K562 (cell line): Measurements from ENCODE around the gene F2RL1.

Experiments used
- CTCF ChIP-seq, 3 experiments: IDR thresholded peaks in 2 of 3; conservative IDR thresholded peaks in 1 of 3; 2 replicates each; pipeline ENCODE4 v1.5.1; 2011 to 2012; ENCODE audit warnings: low read length in 3 of 3, mild to moderate bottlenecking in 3 of 3, control low read depth in 2 of 3, improper control_type of control experiment in 1 of 3, inconsistent platforms in 1 of 3, low read depth in 1 of 3, mixed read lengths in 1 of 3, moderate library complexity in 1 of 3; ENCODE audit not compliant: insufficient read depth in 2 of 3
- GATAD2B ChIP-seq: fragments of 450-650 bp; IDR thresholded peaks from 2 replicates; pipeline ENCODE4 v1.6.1; 2017; ENCODE audit warnings: mild to moderate bottlenecking, borderline replicate concordance
- NFIC ChIP-seq: fragments of 450-650 bp; IDR thresholded peaks from 2 replicates; pipeline ENCODE4 v1.6.1; 2017; ENCODE audit warnings: mild to moderate bottlenecking, inconsistent platforms
- RCOR1 ChIP-seq, 2 experiments: IDR thresholded peaks; 2 replicates each; pipeline ENCODE4 v1.6.1; 2012; ENCODE audit warnings: low read depth in 2 of 2, low read length in 2 of 2, borderline replicate concordance in 1 of 2, improper control_type of control experiment in 1 of 2
- REST ChIP-seq, 2 experiments: fragments of 450-650 bp; formaldehyde crosslinking in 1 of 2; IDR thresholded peaks; 2 replicates each; pipeline versions ENCODE4 v1.4.0 to v1.6.1; 2014 to 2020; ENCODE audit warnings: mild to moderate bottlenecking in 2 of 2, borderline replicate concordance in 1 of 2, low read depth in 1 of 2

GRCh38 chr5:76866503-76866902 lies 47.7 kb downstream of the F2RL1 start:
- TF ChIP-seq NFIC = no peak
- no peak for TF ChIP-seq GATAD2B
- TF ChIP-seq CTCF (IDR thresholded peaks at IDR 0.05 in 2 of 3, conservative IDR thresholded peaks at IDR 0.05 in 1 of 3; ENCODE audit: insufficient read depth in 2 of 3, low read depth in 1 of 3, low read length in 3 of 3) = no peak
- no peak for TF ChIP-seq REST (IDR thresholded peaks at IDR 0.05; ENCODE audit: borderline replicate concordance)
- TF ChIP-seq REST (CRISPR knock-in tag; IDR thresholded peaks at IDR 0.05; ENCODE audit: low read depth) = no peak
- no peak for TF ChIP-seq RCOR1 (IDR thresholded peaks at IDR 0.05; ENCODE audit: borderline replicate concordance in 1 of 2, low read depth in 2 of 2, low read length in 2 of 2)
